HG03280 (cell line): Measurements from ENCODE around the gene STXBP6.

Source experiments
- ATAC-seq: cut with Tn5 transposase; IDR thresholded peaks from one replicate; pipeline ENCODE4 v1.9.1; 2021; ENCODE audit warnings: mild to moderate bottlenecking, moderate library complexity; ENCODE audit not compliant: unreplicated experiment

The STXBP6 gene

GRCh38 chr14:25052921-25053320, 3.0 kb upstream of the STXBP6 start:
- ATAC-seq: no peak

- no peak for ATAC-seq
Observed at GRCh38 chr14:25052385-25052784, 2.4 kb upstream of the STXBP6 start.

GRCh38 chr14:25050269-25051150, 563 bp upstream of the STXBP6 start:
- ATAC-seq: no peak

- no peak for ATAC-seq
Observed at GRCh38 chr14:25049093-25049567, 817 bp downstream of the STXBP6 start.

GRCh38 chr14:25048170-25049016, 1.6 kb downstream of the STXBP6 start:
- no peak for ATAC-seq

DNA sequence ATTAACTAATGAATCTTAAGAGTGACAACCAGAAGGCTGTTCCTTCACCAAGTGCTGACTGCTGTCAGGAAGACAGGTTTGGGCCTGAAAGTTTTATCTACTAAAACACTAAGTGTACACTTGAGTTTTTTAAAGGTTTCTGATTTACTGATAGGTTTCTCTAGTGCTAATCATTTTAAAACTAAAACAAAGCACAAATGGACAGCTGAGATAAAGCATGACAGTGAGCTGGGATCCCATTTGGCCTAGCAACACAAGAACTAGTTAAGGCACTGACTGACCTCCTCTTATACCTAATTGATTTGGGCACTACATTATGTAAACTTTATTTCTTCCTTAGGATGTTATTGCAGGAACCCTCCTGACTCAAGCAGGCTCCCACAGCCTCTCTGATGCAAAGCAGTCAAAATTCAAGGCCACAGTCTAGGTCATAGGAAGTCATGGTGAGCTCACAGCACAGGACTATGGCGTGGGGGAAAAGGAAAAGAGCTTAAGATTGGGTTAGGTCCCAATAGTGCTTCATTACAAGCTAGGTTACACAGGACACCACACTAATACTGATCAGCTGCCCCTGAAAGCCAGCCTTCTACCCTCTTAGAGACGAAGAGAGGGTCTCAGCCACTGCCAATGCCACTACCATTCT, 3.5 kb downstream of the STXBP6 start:
- no peak for ATAC-seq

- no peak for ATAC-seq
Observed at GRCh38 chr14:25044106-25044698, 5.7 kb downstream of the STXBP6 start.

DNA sequence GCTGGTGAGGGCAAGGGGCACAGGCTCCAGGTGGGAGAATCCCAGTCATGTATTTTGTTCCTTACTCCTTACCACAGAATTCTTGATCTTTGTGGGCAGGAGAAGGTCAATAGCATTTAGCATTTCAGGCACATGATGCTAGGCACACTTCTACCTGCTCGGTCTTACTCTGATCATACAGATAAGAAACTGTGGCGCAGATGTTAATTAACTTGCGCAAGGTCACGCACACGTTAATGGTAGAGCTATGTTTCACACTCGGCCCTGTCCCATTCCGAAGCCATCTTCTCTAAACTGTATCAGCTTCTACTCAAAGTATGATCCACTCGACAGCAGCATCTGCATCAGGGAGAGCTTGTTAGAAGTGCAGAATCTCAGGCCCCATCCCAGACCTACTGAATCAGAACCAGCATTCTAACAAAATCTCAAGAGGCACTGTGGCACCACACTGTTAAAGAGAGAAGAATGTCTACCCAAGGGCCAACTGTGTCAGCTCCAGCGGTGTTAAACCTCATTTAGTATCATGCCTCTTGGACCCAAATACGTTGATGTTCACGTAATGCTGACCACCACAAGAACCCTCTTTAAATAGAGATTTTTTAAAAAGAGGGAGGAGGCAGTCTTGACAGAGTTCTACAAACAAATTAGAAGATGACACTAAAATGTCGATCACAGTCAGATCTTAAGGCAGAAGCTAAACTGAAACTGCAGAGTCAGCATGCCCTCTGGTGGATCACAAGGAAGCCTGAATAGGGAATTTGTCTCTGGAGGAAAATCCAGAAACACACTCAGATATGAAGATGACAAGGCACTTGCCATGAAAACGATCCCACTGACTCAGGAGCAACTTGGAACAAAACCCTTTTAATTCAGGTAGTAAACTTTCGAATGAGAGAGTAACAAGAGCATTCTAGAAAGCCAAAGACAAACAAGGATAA, 7.3 kb downstream of the STXBP6 start:
- ATAC-seq: no peak

DNA sequence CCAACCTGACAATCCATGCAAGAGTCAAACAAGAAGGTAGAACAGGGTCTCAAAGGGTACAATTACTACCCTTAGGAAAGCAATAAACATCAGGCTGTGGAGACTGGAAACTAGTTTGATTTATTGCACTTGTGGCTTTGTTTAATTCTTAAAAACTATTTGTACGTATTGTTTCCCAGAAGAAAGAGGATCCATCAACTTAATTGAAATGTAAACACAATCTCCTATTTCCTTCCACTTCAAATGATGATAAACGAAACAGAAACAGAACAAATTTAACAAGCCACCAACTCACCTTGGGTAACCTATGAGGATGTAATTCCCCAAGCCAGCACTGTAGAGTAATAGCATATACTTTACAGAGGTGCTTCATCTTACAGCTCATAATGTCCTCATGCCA, 8.0 kb downstream of the STXBP6 start:
- no peak for ATAC-seq

- no peak for ATAC-seq
Observed at GRCh38 chr14:25041484-25041883, 8.5 kb downstream of the STXBP6 start.

GRCh38 chr14:25039933-25040332, 10.0 kb downstream of the STXBP6 start:
- ATAC-seq: no peak

- no peak for ATAC-seq
Observed at GRCh38 chr14:25038044-25038668, 11.8 kb downstream of the STXBP6 start.

GRCh38 chr14:25037032-25037431, 12.9 kb downstream of the STXBP6 start:
- no peak for ATAC-seq

- no peak for ATAC-seq
Observed at GRCh38 chr14:25034803-25035681, 14.9 kb downstream of the STXBP6 start.

DNA sequence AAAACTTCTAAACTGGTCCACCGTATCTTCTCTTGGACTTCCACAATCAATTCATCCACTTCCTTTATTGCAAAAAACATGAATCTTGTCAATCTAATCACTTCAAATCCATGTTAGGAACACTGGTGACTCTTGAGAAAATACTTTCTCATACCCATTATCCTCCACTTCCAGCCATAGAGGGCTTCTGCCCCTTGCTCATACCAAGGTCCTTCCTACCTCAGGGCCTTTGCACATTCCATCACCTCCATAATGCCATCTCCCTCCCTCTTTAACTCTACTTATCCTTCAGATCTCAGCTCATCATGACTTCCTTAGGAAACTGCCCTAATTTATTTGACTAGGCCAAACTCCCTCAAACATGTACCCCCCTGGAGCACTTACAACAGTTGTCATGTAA, 16.6 kb downstream of the STXBP6 start:
- no peak for ATAC-seq

DNA sequence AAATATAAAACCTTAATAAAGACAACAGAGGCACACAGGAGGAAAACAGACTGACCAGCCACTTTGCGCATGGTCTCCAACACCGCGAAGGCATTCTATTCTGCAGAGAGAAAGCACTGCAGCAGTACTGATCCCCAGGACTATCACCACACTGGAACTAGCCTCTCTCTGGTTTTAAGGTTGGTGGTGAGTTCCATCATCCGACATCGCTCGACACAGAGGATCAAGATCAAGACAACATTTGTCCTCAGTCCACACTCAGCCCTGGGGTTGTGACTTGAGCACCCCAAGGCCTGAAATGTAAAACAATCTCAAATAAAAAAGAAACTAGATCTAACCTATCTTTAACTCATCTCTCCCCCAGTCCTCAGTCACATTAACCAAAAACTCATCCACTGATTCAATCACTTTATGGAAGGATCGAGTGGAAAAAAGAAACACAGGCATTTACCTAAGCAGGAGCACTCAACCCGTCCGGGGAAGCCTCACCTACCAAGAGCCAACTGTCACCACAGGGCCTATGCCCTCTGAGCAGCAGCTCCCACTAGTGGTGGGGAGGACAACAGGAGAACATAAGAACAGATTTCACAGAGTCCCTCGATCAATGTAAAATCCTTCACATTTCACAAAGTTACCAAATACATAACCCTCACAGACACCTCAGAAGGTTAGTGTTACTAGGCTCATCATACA, 17.7 kb downstream of the STXBP6 start:
- ATAC-seq: no peak

- ATAC-seq: no peak
Observed at GRCh38 chr14:25026476-25027137, 23.3 kb downstream of the STXBP6 start.
